Measurements from ENCODE around the gene SULF2. TPM values are rescaled to one million over a fixed set of nuclear protein-coding genes. Genes with fewer than 3 reads are reported as not detected.

The SULF2 gene
- total RNA-seq, 2 donors from 2014 or later: 9.1 to 34.3 TPM

- no peaks in the 10 kb centered on the region for H3K36me3 ChIP-seq (replicated peaks in 1 of 2; ENCODE audit: insufficient read depth in 1 of 2, low read depth in 2 of 2)
- DNase-seq (no peak), ATAC-seq (no peak)
- no peak overlapping the region for H3K4me3 ChIP-seq
- 79 to 85% methylated on average over 7 to 10 of the region's 10 CpGs for WGBS, 2 donors
- intact Hi-C loops (cut with DNase I): no loop called here
- H3K27ac ChIP-seq: no peak overlapping the region
- H3K4me1 ChIP-seq: peaks cover 18% of the 10 kb centered on the region
- TF ChIP-seq CTCF (IDR thresholded peaks at IDR 0.05) (no peak), POLR2A (IDR thresholded peaks at IDR 0.05) (no peak)
- no peaks in the 10 kb centered on the region for H3K9me3 ChIP-seq
- no peaks in the 10 kb centered on the region for H3K27me3 ChIP-seq
Observed at GRCh38 chr20:47708953-47709833, 76.1 kb downstream of the SULF2 start.

GRCh38 chr20:47708140-47708807 lies 77.0 kb downstream of the SULF2 start:
- no peaks in the 10 kb centered on the region for H3K27me3 ChIP-seq
- no peak overlapping the region for H3K4me3 ChIP-seq
- H3K27ac ChIP-seq: no peak overlapping the region
- WGBS, 2 donors: 75 to 80% methylated on average over 10 of the region's 10 CpGs
- no peaks in the 10 kb centered on the region for H3K9me3 ChIP-seq
- intact Hi-C loops (cut with DNase I): no loop called here
- H3K4me1 ChIP-seq: peaks cover 18% of the 10 kb centered on the region
- ATAC-seq: no peak
- DNase-seq: no peak
- no peaks in the 10 kb centered on the region for H3K36me3 ChIP-seq (replicated peaks in 1 of 2; ENCODE audit: insufficient read depth in 1 of 2, low read depth in 2 of 2)
- TF ChIP-seq POLR2A (IDR thresholded peaks at IDR 0.05) (no peak), CTCF (IDR thresholded peaks at IDR 0.05) (no peak)

- no peak for TF ChIP-seq CTCF (IDR thresholded peaks at IDR 0.05)
- TF ChIP-seq POLR2A (IDR thresholded peaks at IDR 0.05): no peak
- ATAC-seq (no peak), DNase-seq (no peak)
- Histone ChIP-seq H3K27ac (no peak overlapping the region), H3K9me3 (no peaks in the 10 kb centered on the region), H3K36me3 (replicated peaks in 1 of 2; ENCODE audit: insufficient read depth in 1 of 2, low read depth in 2 of 2) (no peaks in the 10 kb centered on the region), H3K4me1 (peaks cover 11% of the 10 kb centered on the region), H3K27me3 (no peaks in the 10 kb centered on the region), H3K4me3 (no peak overlapping the region)
- 81 to 83% methylated on average over 5 of the region's 5 CpGs for WGBS, 2 donors
- intact Hi-C loops (cut with DNase I): no loop called here
Observed at GRCh38 chr20:47706345-47706744, 78.9 kb downstream of the SULF2 start.

GRCh38 chr20:47705497-47705856 lies 79.8 kb downstream of the SULF2 start:
- Histone ChIP-seq H3K27me3 (no peaks in the 10 kb centered on the region), H3K4me3 (no peak overlapping the region), H3K36me3 (replicated peaks in 1 of 2; ENCODE audit: insufficient read depth in 1 of 2, low read depth in 2 of 2) (no peaks in the 10 kb centered on the region), H3K9me3 (no peaks in the 10 kb centered on the region), H3K27ac (no peak overlapping the region), H3K4me1 (peaks cover 2% of the 10 kb centered on the region)
- DNase-seq: peak in 2 of 4 donors; percentile 22
- no peak for TF ChIP-seq POLR2A (IDR thresholded peaks at IDR 0.05)
- no peak for TF ChIP-seq CTCF (IDR thresholded peaks at IDR 0.05)
- WGBS, 2 donors: 80 to 86% methylated on average over 7 of the region's 7 CpGs
- intact Hi-C loops (cut with DNase I): no loop called here
- ATAC-seq: peak; percentile 48

All from body of pancreas (tissue), 4 donors.